Measurements from ENCODE around the gene ARHGAP27.

Gene ARHGAP27

GRCh38 chr17:45370949-45371413 is 61.7 kb downstream of the ARHGAP27 start:
- TF ChIP-seq CTCF (IDR thresholded peaks at IDR 0.05; ENCODE audit: low read depth, low read length, missing control alignments): no peak
- in situ Hi-C loops (cut with HindIII; ENCODE audit: low sequenced_read_pairs): no loop called here
- no peak for DNase-seq (ENCODE audit: low read depth)
- no peak overlapping the region for H3K4me3 ChIP-seq (ENCODE audit: low read depth, low read length)

- TF ChIP-seq CTCF (IDR thresholded peaks at IDR 0.05; ENCODE audit: low read depth, low read length, missing control alignments): no peak
- in situ Hi-C loops (cut with HindIII; ENCODE audit: low sequenced_read_pairs): loop anchor here (5.0 kb wide), 2 partner anchors 57 to 122 kb away; no protein-coding TSS in a partner anchor
- DNase-seq (ENCODE audit: low read depth): no peak
- no peak overlapping the region for H3K4me3 ChIP-seq (ENCODE audit: low read depth, low read length)
Observed at GRCh38 chr17:45369421-45369820, 63.2 kb downstream of the ARHGAP27 start.

GRCh38 chr17:45368651-45369050 is 64.0 kb downstream of the ARHGAP27 start:
- no peak overlapping the region for H3K4me3 ChIP-seq (ENCODE audit: low read depth, low read length)
- peak; percentile 91 for DNase-seq (ENCODE audit: low read depth)
- TF ChIP-seq CTCF (IDR thresholded peaks at IDR 0.05; ENCODE audit: low read depth, low read length, missing control alignments): no peak
- in situ Hi-C loops (cut with HindIII; ENCODE audit: low sequenced_read_pairs): loop anchor here (5.0 kb wide), 2 partner anchors 56 to 121 kb away; no protein-coding TSS in a partner anchor

GRCh38 chr17:45367216-45367615 is 65.5 kb downstream of the ARHGAP27 start:
- TF ChIP-seq CTCF (IDR thresholded peaks at IDR 0.05; ENCODE audit: low read depth, low read length, missing control alignments): no peak
- in situ Hi-C loops (cut with HindIII; ENCODE audit: low sequenced_read_pairs): loop anchor here (5.0 kb wide), 2 partner anchors 55 to 120 kb away; no protein-coding TSS in a partner anchor
- H3K4me3 ChIP-seq (ENCODE audit: low read depth, low read length): no peak overlapping the region
- DNase-seq (ENCODE audit: low read depth): no peak

GRCh38 chr17:45366691-45367090 is 66.0 kb downstream of the ARHGAP27 start:
- DNase-seq (ENCODE audit: low read depth): no peak
- in situ Hi-C loops (cut with HindIII; ENCODE audit: low sequenced_read_pairs): loop anchor here (5.0 kb wide), 2 partner anchors 54 to 119 kb away; no protein-coding TSS in a partner anchor
- H3K4me3 ChIP-seq (ENCODE audit: low read depth, low read length): no peak overlapping the region
- no peak for TF ChIP-seq CTCF (IDR thresholded peaks at IDR 0.05; ENCODE audit: low read depth, low read length, missing control alignments)

- DNase-seq (ENCODE audit: low read depth): no peak
- in situ Hi-C loops (cut with HindIII; ENCODE audit: low sequenced_read_pairs): loop anchor here (5.0 kb wide), 2 partner anchors 54 to 119 kb away; no protein-coding TSS in a partner anchor
- TF ChIP-seq CTCF (IDR thresholded peaks at IDR 0.05; ENCODE audit: low read depth, low read length, missing control alignments): no peak
- H3K4me3 ChIP-seq (ENCODE audit: low read depth, low read length): no peak overlapping the region
Observed at GRCh38 chr17:45366049-45366448, 66.6 kb downstream of the ARHGAP27 start.

Data from astrocyte of the cerebellum (primary cell).